Skeletal muscle cell (primary cell): ENCODE results near the gene RXYLT1.
A peak's percentile ranks its signal among the peaks of the same experiment; 100 is the strongest.
"Not testable (repeated sequence)": the region's sequence is repeated elsewhere in the genome, so short reads cannot be mapped to it uniquely, and the experiment has no call there.

Experiments used
- DNase-seq: peaks from one replicate; pipeline ENCODE4 v3.0.0-alpha.2; 2010; ENCODE audit warnings: low read depth
- H3K4me3 ChIP-seq: 2 replicates; pipeline ENCODE4 v1.5.1; 2011; ENCODE audit warnings: low read depth, mild to moderate bottlenecking, control low read depth, low read length, moderate library complexity

Gene RXYLT1

DNA sequence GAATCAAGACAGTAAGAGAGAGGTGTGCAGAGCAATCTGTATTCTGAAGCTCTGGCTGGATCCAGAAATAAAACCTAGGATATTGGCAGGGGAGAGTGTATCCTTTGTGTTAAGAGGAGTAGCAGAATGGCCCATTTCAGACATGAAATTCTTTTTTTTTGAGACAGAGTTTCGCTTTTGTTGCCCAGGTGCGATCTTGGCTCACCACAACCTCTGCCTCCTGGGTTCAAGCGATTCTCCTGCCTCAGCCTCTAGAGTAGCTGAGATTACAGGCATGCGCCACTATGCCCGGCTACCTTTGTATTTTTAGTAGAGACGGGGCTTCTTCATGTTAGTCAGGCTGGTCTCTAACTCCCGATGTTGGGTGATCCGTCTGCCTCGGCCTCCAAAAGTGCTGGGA is 58.7 kb downstream of the RXYLT1 start:
- DNase-seq = no peak
- no peak overlapping the region for H3K4me3 ChIP-seq

DNA sequence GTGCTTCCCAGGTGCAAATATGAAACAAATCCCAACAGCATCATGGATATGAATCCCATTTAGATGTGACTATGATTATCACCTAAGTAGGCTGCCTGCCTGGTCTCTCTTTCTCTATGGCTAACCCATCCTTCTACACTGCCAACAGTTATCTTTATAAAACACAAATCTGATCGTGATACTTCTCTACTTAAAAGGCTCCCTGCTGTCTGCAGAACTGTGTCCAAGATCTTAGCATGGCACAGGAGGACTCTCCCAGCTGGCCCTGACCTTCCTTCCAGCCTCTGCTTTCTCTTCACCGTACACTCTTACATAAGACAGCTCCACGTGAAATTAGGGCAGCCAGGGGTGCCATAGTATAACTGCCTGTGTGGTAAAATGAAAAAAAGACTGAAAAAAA is 61.3 kb downstream of the RXYLT1 start:
- no peak for DNase-seq
- H3K4me3 ChIP-seq = no peak overlapping the region

DNA sequence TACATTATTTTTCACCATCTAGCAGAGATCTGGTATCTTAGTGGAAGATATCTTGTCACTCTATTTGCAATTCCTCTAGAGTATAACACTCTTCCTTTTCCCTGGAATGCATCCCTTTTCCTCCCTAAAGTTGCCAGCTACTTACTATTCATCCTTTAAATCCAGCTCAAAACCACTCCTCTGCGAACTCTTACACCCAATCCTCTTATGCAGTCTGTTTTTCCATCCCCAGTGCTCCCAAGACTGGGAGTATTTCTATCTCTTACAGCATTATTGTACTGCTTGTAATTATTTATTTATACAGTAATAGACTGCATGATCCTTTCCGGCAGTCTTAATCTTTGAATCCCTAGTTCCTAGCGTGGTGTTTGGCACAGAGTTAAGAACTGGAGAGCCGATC is 61.9 kb downstream of the RXYLT1 start:
- H3K4me3 ChIP-seq = no peak overlapping the region
- DNase-seq = no peak

DNA sequence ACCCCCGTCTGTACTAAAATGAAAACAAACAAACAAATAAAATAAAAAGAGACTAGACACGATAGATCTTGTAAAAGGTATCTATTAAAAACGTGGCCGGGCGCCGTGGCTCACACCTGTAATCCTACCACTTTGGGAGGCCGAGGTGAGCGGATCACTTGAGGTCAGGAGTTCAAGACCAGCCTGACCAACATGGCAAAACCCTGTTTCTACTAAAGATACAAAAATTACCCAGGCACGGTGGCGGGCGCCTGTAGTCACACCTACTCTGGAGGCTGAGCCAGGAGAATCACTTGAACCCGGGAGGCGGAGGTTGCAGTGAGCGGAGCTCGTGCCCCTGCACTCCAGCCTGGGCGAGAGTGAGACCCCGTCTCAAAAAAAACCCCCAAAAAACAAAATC is 63.0 kb downstream of the RXYLT1 start:
- H3K4me3 ChIP-seq, DNase-seq: not testable (repeated sequence)

DNA sequence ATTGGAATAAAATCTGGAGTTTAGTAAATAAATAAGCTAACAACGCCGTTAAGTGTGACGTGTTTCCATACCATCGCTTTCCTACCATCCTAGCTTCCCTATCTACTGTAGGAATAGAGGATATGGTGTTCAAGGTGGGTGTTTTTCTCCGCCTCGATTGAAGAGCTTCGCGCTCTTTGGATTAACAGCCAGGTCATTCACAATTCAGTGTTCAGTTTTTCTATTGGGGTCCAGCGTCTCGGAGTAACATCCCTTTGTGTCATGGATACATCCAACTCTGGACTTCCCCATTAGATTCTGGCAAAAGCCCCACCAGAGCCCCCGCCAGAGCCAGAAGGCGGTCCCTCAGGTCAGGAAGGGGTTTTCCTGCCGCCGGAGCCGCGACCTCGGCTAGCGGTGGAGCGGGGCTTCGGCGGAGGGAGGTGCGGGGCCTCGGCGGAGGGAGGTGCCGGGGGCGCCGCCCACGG is 63.6 kb downstream of the RXYLT1 start:
- H3K4me3 ChIP-seq = peak overlapping the region; percentile 94
- no peak for DNase-seq

DNA sequence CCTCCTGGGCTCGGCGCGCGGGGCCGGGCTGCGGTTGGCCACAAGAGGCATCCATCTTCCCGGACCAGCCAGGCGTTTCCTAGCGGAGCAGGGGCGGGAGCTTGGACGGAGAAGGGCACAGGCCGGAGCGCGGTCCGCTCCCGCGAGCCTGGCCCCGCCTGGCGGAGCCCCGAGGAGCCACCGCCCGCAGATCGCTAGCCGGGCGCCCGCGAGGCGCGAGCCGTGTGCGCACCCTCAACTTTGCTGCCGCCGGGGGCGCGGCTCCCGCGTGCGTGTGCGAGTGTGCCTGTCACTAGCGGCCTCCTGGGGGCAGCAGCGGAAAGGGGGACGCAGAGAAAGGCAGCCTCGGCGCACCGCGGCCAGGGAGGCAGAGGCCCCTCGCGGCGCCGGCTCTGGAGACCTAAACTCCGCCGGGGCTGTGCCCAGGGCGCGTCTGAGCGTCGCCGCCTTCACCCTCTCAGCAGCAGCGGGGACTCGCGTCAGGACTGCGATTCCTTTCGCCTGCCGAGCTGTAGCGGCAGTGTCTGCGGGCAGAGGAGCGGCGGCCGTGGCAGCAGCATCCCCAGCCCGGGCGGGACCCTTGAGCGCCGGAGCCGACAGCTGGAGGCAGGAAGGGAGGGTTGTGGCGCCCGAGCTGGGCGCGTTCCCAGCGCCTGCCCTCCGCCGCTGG is 64.1 kb downstream of the RXYLT1 start:
- H3K4me3 ChIP-seq = peak overlapping the region; percentile 94
- peak; percentile 82 for DNase-seq

DNA sequence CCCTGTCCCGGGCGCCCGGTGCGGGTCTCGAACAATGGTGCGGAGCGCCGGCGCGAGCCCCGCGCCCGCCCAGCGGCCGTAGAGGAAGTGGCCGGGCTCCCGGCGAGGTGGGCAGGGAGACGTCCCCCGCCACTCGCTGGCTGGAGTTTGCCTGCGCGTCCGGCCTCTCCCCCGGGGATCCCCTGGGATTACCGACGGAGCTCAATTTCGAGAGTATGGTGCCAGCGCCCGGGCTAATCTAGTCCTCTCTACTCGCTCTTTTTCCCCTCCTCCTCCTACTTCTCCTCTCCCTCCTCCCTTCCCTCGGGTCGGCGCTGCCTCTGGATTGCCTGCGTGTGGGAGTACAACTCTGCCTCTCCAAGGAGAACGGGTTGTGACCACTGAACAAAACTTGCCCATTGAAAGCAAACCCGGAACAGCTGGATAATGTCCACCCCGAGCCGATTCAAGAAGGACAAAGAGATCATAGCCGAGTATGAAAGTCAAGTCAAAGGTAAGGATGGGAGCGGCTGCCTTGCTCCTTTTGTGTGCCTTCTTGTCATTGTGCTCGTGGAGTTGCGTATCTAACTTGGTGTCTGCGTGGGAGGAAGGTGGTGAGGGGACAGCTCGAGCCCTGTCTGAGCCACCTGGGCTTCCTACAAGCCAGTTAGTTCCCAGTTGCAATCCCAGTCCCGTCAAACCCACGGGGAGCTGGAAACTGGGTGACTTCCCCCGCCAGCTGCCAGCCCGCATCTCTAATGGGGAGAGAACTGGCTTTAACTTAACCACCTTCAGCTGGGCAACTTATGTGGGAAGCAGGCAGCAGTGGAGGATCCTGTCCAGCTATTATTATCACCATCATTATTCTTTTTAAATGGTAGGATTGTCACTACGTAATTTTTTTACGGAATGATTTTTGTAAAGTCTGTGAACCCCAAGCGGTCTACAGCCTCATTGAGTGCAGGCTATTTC is 65.0 kb downstream of the RXYLT1 start, which contains the start of gene SRGAP1:
TSS of gene SRGAP1 (plus strand) at position 310 of the 951 bp plus-strand sequence. CDS start at position 427, 117 bp downstream.
- DNase-seq = peak; percentile 41
- peak within 1 kb of the TSS; percentile 94 for H3K4me3 ChIP-seq

DNA sequence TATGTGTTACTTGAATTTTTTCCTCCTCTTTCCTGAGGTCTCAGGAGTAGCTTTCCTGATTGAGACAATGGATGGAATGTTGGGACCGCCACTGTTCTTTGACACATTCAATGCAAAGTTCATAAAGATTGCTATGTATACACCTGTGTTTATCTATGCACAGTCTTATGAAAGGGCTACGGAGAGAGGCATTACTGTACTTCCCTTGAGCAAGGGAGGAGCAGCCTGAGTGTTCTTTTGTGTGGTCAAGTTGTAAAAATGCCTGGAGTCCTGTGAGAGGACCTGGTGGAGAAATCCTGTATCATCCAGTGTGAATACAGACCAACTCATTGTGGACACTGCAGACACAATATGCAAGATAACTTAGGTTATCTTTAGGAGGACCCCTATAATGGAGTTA is 66.0 kb downstream of the RXYLT1 start:
- DNase-seq = no peak
- H3K4me3 ChIP-seq = peak overlapping the region; percentile 94

DNA sequence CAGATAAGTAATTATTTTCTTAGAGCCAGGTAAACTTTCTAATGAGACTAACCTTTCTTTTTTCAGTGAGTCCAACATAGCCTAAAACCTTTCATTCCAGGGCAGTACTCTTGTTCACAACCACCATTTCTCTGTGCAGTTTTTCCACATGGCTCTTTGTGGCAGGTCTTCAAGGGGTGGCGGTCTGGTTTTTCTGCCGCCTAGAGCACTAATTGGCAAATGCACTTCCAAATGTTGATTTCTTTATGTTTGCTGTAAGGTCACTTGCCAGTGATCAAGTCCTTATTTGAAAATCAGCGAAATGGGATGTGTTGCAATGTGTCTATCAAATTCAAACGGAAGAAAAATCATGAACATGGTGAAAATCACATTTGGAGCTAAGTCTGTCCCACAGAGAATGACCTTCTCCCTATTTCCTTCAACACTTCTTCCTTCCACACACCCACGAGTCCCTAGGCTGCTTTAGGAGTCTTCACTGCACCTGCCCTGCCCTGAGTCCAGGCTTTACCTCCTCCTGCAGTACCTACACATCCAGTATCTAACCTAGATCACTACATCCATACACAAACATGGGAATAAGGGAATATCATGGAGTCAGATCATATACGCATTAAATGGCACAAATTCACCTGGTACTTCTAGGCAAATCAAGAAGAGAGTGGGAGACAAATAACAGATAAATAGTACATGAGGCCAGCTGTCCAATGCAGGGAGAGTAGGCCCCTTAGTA is 66.7 kb downstream of the RXYLT1 start:
- peak overlapping the region; percentile 94 for H3K4me3 ChIP-seq
- no peak for DNase-seq

DNA sequence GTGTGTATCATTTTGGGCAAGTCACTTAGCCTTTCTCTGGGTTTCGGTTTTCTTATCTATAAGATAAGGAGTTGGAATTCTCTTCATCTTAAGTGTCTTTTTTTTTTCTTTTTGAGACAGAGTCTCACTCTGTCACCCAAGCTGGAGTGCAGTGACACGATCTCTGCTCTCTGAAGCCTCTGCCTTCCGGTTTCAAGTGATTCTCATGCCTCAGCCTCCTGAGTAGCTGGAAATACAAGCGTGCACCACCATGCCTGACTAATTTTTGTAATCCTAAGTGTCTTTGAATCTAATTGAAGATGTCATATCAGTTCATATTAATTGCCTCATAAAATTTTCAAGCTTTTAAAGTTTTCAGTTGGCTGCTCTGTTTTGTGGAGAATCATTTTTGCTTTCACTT is 68.7 kb downstream of the RXYLT1 start:
- no peak overlapping the region for H3K4me3 ChIP-seq

DNA sequence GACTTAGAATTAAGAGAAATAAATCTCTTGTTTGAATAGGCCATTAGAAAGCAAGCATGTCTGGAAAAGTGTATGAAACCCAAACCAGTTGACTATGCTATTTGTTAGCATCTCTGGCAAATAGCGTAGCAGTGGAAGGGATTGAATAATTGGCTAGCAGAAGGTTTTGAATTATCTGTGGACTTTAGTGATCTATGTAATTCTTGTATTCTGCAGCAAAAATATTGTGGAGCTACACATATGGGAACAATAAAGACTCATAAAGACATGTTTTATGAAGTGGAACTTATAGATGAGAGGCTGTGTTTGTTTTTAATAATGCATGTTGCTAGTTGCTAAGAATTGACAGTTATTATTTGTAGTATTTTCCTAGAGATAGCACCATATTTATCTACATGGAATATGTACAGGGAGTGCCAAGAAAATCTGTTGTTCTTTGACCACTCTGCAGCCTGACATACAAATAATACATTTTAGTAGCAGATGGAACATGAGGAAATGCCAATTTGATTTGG is 69.5 kb downstream of the RXYLT1 start:
- DNase-seq = no peak
- no peak overlapping the region for H3K4me3 ChIP-seq

More for the DNA sequence above, 68.7 kb downstream of the RXYLT1 start:
- DNase-seq = no peak

DNA sequence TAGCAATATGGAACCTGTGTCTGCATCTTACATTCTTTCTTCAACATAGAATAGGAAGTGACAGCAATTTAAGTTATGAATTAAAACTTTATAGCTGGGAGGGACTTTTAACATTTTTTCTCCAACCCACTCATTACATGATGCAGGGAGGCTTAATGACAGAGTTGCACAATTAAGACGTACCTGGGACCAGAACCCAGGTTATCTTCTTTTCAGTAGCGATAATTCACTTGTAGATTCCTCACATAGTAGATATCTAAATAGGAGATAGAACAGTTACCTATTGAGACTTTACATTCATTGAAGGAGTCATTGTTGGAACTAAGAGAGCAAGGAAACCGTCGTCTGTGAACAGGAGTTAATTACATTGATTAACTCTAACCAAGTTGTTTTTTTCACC is 69.9 kb downstream of the RXYLT1 start:
- no peak overlapping the region for H3K4me3 ChIP-seq
- no peak for DNase-seq

DNA sequence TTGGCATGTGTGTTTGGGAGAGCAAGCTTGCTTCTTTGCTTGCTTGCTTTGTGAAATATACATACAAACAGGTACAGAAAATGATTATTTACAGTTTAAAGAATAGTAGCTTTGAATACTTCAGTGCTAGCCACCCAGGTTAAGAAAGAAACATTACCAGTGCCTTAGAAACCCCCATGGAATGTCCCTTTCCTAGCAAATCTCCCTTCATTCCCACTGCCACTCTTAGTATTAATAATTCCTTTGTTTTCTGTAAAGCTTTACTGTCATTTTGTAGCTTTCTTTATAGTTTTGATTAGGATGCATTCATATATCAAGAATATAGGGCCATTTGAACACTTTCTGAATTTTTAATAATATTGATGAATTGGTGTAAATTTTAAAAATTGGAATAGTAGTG is 74.3 kb downstream of the RXYLT1 start:
- H3K4me3 ChIP-seq = no peak overlapping the region
- no peak for DNase-seq

DNA sequence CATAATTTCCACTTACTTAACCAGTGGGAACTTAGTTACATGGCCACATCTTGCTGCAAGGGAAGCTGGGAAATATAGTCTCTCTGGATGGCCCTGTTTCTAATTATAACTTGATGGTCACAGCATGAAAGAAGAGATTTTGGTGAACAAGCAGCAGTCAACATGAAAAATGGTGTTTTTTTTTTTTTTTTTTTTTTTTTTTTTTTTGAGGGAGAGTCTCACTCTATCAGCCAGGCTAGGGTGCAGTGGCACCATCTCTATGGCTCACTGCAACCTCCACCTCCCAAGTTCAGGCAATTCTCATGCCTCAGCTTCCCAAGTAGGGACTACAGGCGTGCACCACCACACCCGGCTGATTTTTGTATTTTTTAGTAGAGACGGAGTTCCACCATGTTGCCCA is 75.6 kb downstream of the RXYLT1 start:
- no peak overlapping the region for H3K4me3 ChIP-seq
- no peak for DNase-seq

DNA sequence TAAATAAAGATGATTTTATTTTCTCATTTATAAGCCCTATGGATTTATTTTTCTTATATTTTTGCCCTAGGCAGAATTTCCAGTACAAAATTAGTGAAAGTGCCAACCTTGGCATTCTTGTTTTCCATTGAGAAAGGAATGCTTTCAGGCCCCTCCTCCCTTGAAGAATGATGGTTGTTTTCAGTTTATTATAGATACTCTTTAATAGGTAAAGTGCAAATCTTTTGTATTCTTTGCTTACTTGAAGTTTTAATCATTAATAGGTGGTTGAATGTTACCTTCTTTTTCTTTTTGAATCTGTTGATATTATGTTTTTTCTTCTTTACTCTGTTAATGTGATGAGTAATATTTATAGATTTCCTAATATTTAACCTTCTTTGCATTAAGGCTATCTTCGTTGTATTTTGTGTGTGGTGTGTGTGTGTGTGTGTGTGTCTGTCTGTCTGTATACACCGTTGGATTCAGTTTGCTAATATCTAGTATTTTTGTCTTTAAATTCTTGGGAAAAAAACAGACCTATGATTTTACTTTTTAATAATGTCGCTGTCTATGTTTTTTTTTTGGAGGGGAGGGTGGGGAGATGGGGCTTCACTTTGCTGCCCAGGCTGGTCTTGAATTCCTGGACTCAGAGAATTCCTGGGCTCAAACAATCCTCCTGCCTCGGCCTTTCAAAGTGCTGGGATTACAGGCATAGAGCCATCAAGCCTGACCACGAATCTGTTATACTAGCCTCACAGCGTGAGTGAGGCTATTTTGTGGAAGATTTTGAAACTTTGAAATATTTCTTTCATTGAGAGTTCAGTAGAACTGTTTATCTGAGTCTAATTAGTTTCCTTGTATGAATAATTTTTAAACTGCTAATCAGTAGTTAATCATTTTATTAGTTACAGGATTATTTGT is 78.3 kb downstream of the RXYLT1 start:
- H3K4me3 ChIP-seq = no peak overlapping the region
- DNase-seq = no peak
